HCT116 (cell line): ENCODE results near the gene ADIPOQ. TPM values are rescaled to one million over a fixed set of nuclear protein-coding genes. Genes with fewer than 3 reads are reported as not detected.

Source experiments
- ATAC-seq: fragments of 200-7000 bp; cut with Tn5 transposase; 2 replicates; pipeline ENCODE4 v1.9.1; 2020; ENCODE audit warnings: mild to moderate bottlenecking, moderate library complexity
- BruUV-seq: library from RNA; stranded (reverse); fragments of 400-500 nt; replicated peaks from 2 replicates; lab custom pipeline; 2021; lab: Mats Ljungman, UMichigan
- CTCF ChIA-PET: fragments of 300-600 bp; sonication (Branson Sonifier 250); formaldehyde crosslinking; loops from one replicate; lab custom pipeline; 2021; ENCODE audit warnings: antibody characterized with exemption; lab: Charles Lee
- POLR2A ChIA-PET: fragments of 300-600, 350-600 bp; sonication (Branson Sonifier 250); formaldehyde crosslinking; loops from one replicate; lab custom pipeline; 2021; ENCODE audit warnings: antibody characterized with exemption; lab: Charles Lee
- RAD21 ChIA-PET, 2 experiments: fragments of 300-600 bp; sonication (Branson Sonifier 250); formaldehyde crosslinking; loops; one replicate each; lab custom pipeline; 2023; ENCODE audit warnings: low total read pairs in 2 of 2; ENCODE audit not compliant: uncharacterized antibody in 2 of 2, unreplicated experiment in 2 of 2, low non-redundant PET in 1 of 2; lab: Charles Lee
- DNase-seq: peaks from one replicate; pipeline ENCODE4 v3.0.0-alpha.2; 2010; ENCODE audit warnings: low read depth, low spot score
- H2AFZ ChIP-seq: fragments of 200-600 bp; shearing (Covaris generic), sonication (generic); 2 replicates; pipeline ENCODE4 v1.6.1; 2017; ENCODE audit warnings: low read depth, mixed run types, mixed read lengths, antibody characterized with exemption, low read length; ENCODE audit not compliant: poor library complexity, severe bottlenecking
- H3K27ac ChIP-seq: 2 replicates; pipeline ENCODE4 v1.5.1; 2012; ENCODE audit warnings: low read depth, low read length
- H3K27me3 ChIP-seq: fragments of 200-600 bp; sonication (generic); 2 replicates; pipeline ENCODE4 v1.6.1; 2016; ENCODE audit warnings: mixed run types, low read length, mixed read lengths; ENCODE audit not compliant: insufficient read depth
- H3K36me3 ChIP-seq, 2 experiments: fragments of 200-500 bp in 1 of 2; fragments of 200-600 bp in 1 of 2; sonication (Bioruptor generic) in 1 of 2; sonication (generic) in 1 of 2; 2 replicates each; pipeline versions ENCODE4 v1.5.1 to v1.6.1; 2014 to 2016; ENCODE audit warnings: low read length in 2 of 2, inconsistent platforms in 1 of 2, mixed read lengths in 1 of 2, mixed run types in 1 of 2; ENCODE audit not compliant: insufficient read depth in 2 of 2, control insufficient read depth in 1 of 2
- H3K4me1 ChIP-seq, 2 experiments: fragments of 200-600 bp in 1 of 2; sonication (generic) in 1 of 2; 2 replicates each; pipeline versions ENCODE4 v1.5.1 to v1.6.1; 2012 to 2017; ENCODE audit warnings: low read length in 2 of 2, inconsistent platforms in 1 of 2, mild to moderate bottlenecking in 1 of 2, mixed read lengths in 1 of 2, mixed run types in 1 of 2, moderate library complexity in 1 of 2; ENCODE audit not compliant: insufficient read depth in 2 of 2, control insufficient read depth in 1 of 2
- H3K4me2 ChIP-seq: fragments of 200-600 bp; sonication (generic); 2 replicates; pipeline ENCODE4 v1.6.1; 2017; ENCODE audit warnings: mixed run types, low read length, mixed read lengths
- H3K4me3 ChIP-seq, 2 experiments: fragments of 200-600 bp in 1 of 2; sonication (generic) in 1 of 2; replicated peaks in 1 of 2; 2 replicates each; pipeline ENCODE4 v1.5.1; 2011 to 2016; ENCODE audit warnings: low read length in 2 of 2, control low read depth in 1 of 2, low read depth in 1 of 2, mild to moderate bottlenecking in 1 of 2, mixed read lengths in 1 of 2, mixed run types in 1 of 2
- H3K79me2 ChIP-seq: fragments of 200-600 bp; sonication (generic); 2 replicates; pipeline ENCODE4 v1.6.1; 2017; ENCODE audit warnings: mild to moderate bottlenecking, mixed run types, low read length, moderate library complexity, mixed read lengths; ENCODE audit not compliant: insufficient read depth
- H3K9ac ChIP-seq: fragments of 200-600 bp; sonication (generic); 2 replicates; pipeline ENCODE4 v1.6.1; 2016; ENCODE audit warnings: low read length, mixed read lengths
- H3K9me2 ChIP-seq: fragments of 200-600 bp; sonication (generic), shearing (Covaris generic); 2 replicates; pipeline ENCODE4 v1.6.1; 2017; ENCODE audit warnings: mixed run types, mild to moderate bottlenecking, moderate library complexity; ENCODE audit not compliant: insufficient read depth
- H3K9me3 ChIP-seq, 2 experiments: fragments of 200-500 bp in 1 of 2; fragments of 200-600 bp in 1 of 2; sonication (Bioruptor generic) in 1 of 2; sonication (generic) in 1 of 2; 2 replicates each; pipeline ENCODE4 v1.6.1; 2014 to 2017; ENCODE audit warnings: low read length in 2 of 2, mixed read lengths in 2 of 2, inconsistent platforms in 1 of 2, low read depth in 1 of 2, mild to moderate bottlenecking in 1 of 2, mixed run types in 1 of 2, moderate library complexity in 1 of 2; ENCODE audit not compliant: control insufficient read depth in 1 of 2, insufficient read depth in 1 of 2
- H4K20me1 ChIP-seq: fragments of 200-600 bp; sonication (generic), shearing (Covaris generic); 2 replicates; pipeline ENCODE4 v1.6.1; 2017; ENCODE audit warnings: mixed run types, mild to moderate bottlenecking, moderate library complexity; ENCODE audit not compliant: insufficient read depth
- CEBPB ChIP-seq: IDR thresholded peaks from 2 replicates; pipeline ENCODE4 v1.6.1; 2012; ENCODE audit warnings: low read depth
- EGR1 ChIP-seq: IDR thresholded peaks from 2 replicates; pipeline ENCODE4 v1.6.1; 2012; ENCODE audit warnings: low read depth
- ELF1 ChIP-seq: IDR thresholded peaks from 2 replicates; pipeline ENCODE4 v1.6.1; 2012; ENCODE audit warnings: low read depth, borderline replicate concordance
- EZH2 ChIP-seq: fragments of 200-600 bp; sonication (generic); IDR thresholded peaks from 2 replicates; pipeline ENCODE4 v1.6.1; 2017; ENCODE audit warnings: antibody characterized with exemption, mixed run types
- EZH2phosphoT487 ChIP-seq: fragments of 200-600 bp; IDR thresholded peaks from 2 replicates; pipeline ENCODE4 v1.6.1; 2018; ENCODE audit warnings: antibody characterized with exemption, borderline replicate concordance
- FOSL1 ChIP-seq: IDR thresholded peaks from 2 replicates; pipeline ENCODE4 v1.6.1; 2012; ENCODE audit warnings: low read depth
- JUND ChIP-seq: IDR thresholded peaks from 2 replicates; pipeline ENCODE4 v1.6.1; 2012
- POLR2AphosphoS5 ChIP-seq: IDR thresholded peaks from 2 replicates; pipeline ENCODE4 v1.6.1; 2011; ENCODE audit warnings: mild to moderate bottlenecking, low read depth, low read length, moderate library complexity
- SIN3A ChIP-seq: IDR thresholded peaks from 2 replicates; pipeline ENCODE4 v1.6.1; 2012; ENCODE audit warnings: low read depth
- SP1 ChIP-seq: IDR thresholded peaks from 2 replicates; pipeline ENCODE4 v1.6.1; 2012; ENCODE audit warnings: low read depth
- SRF ChIP-seq: IDR thresholded peaks from 2 replicates; pipeline ENCODE4 v1.6.1; 2012; ENCODE audit warnings: low read depth
- TCF7L2 ChIP-seq: IDR thresholded peaks from 2 replicates; pipeline ENCODE4 v1.7.0; 2011; ENCODE audit warnings: borderline replicate concordance, inconsistent platforms; ENCODE audit not compliant: insufficient read depth, insufficient read length; ENCODE audit errors: extremely low read depth
- YY1 ChIP-seq: IDR thresholded peaks from 2 replicates; pipeline ENCODE4 v1.6.1; 2011; ENCODE audit warnings: low read length, low read depth, moderate library complexity, mild to moderate bottlenecking; ENCODE audit not compliant: insufficient replicate concordance; ENCODE audit errors: extremely low read depth
- ZFX ChIP-seq: fragments of 450-650 bp; IDR thresholded peaks from 2 replicates; pipeline ENCODE4 v1.6.1; 2017
- ZNF274 ChIP-seq: fragments of 200-500 bp; sonication (Bioruptor generic); IDR thresholded peaks from 2 replicates; pipeline ENCODE4 v1.6.1; 2014; ENCODE audit warnings: mild to moderate bottlenecking, low read depth, low read length, inconsistent platforms
- intact Hi-C: fragments of 100-400 bp; cut with micrococcal nuclease; formaldehyde crosslinking; loops from 2 replicates; pipeline ENCODE4 v1.10.0; 2022
- total RNA-seq: library from RNA; stranded (reverse); gene quantifications from one replicate; pipeline ENCODE4 v1.2.1, GENCODE V29; 2021; ENCODE audit not compliant: unreplicated experiment
- TF ChIP-seq, protein P1 (sequence below): IDR thresholded peaks from 2 replicates; pipeline ENCODE4 v1.6.1; 2012
- TF ChIP-seq, protein P2 (sequence below): IDR thresholded peaks from 2 replicates; pipeline ENCODE4 v1.6.1; 2012; ENCODE audit warnings: low read depth
- TF ChIP-seq, protein P3 (sequence below): IDR thresholded peaks from 2 replicates; pipeline ENCODE4 v1.6.1; 2012
- TF ChIP-seq, protein P4 (sequence below), 3 experiments: fragments of 200-600 bp in 1 of 3; sonication (generic) in 1 of 3; IDR thresholded peaks in 2 of 3; conservative IDR thresholded peaks in 1 of 3; 2 replicates each; pipeline ENCODE4 v1.5.1; 2012 to 2017; ENCODE audit warnings: low read depth in 2 of 3, low read length in 2 of 3, antibody characterized with exemption in 1 of 3, borderline replicate concordance in 1 of 3, control low read depth in 1 of 3, mild to moderate bottlenecking in 1 of 3, mixed read lengths in 1 of 3, mixed run types in 1 of 3, moderate library complexity in 1 of 3; ENCODE audit not compliant: insufficient read depth in 1 of 3
- TF ChIP-seq, protein P5 (sequence below): IDR thresholded peaks from 2 replicates; pipeline ENCODE4 v1.6.1; 2011; ENCODE audit warnings: mild to moderate bottlenecking, low read length, moderate library complexity; ENCODE audit not compliant: insufficient replicate concordance; ENCODE audit errors: extremely low read depth

Gene ADIPOQ
- total RNA-seq, 1 experiment from 2014 or later: not detected

DNA sequence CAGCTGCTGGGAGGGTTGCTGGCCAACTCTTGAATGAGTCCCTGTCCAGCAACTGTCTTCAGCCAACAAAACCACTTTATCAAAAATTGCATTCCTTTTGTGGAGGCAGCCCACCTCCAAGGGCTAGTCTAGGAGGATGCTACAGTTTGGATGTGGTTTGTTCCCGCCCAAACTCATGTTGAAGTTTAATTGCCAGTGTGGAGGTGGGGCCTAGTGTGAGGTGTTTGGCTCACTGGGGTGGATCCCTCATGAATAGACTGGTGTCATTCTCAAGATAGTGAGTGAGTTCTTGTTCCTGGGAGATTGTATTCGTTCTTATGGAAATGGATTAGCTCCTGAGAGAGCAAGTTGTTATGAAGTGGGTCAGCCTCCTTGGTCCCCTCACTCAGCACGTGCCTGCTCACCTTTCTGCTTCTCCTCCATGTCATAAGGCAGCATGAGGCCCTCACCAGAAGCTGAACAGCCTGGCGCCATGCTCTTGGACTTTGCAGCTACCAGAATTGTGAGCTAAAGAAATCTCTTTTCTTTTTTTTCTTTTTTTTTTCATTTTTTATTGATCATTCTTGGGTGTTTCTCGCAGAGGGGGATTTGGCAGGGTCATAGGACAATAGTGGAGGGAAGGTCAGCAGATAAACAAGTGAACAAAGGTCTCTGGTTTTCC is 32.0 kb upstream of the ADIPOQ start:
- H3K4me2 ChIP-seq: no peak overlapping the region
- intact Hi-C loops: no loop called here
- H3K9ac ChIP-seq: no peak overlapping the region
- ChIA-PET POLR2A (no interaction called here), CTCF (no interaction called here), RAD21 (no interaction called here)
- TF ChIP-seq SRF (no peak), ELF1 (no peak), ZNF274 (no peak), FOSL1 (no peak), SIN3A (no peak), ZFX (no peak), TCF7L2 (no peak), EZH2 (no peak), CEBPB (no peak), EGR1 (no peak), SP1 (no peak), EZH2phosphoT487 (no peak), YY1 (no peak), JUND (no peak), POLR2AphosphoS5 (no peak)
- TF ChIP-seq, protein P1, sequence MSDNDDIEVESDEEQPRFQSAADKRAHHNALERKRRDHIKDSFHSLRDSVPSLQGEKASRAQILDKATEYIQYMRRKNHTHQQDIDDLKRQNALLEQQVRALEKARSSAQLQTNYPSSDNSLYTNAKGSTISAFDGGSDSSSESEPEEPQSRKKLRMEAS: no peak
- TF ChIP-seq, protein P2, sequence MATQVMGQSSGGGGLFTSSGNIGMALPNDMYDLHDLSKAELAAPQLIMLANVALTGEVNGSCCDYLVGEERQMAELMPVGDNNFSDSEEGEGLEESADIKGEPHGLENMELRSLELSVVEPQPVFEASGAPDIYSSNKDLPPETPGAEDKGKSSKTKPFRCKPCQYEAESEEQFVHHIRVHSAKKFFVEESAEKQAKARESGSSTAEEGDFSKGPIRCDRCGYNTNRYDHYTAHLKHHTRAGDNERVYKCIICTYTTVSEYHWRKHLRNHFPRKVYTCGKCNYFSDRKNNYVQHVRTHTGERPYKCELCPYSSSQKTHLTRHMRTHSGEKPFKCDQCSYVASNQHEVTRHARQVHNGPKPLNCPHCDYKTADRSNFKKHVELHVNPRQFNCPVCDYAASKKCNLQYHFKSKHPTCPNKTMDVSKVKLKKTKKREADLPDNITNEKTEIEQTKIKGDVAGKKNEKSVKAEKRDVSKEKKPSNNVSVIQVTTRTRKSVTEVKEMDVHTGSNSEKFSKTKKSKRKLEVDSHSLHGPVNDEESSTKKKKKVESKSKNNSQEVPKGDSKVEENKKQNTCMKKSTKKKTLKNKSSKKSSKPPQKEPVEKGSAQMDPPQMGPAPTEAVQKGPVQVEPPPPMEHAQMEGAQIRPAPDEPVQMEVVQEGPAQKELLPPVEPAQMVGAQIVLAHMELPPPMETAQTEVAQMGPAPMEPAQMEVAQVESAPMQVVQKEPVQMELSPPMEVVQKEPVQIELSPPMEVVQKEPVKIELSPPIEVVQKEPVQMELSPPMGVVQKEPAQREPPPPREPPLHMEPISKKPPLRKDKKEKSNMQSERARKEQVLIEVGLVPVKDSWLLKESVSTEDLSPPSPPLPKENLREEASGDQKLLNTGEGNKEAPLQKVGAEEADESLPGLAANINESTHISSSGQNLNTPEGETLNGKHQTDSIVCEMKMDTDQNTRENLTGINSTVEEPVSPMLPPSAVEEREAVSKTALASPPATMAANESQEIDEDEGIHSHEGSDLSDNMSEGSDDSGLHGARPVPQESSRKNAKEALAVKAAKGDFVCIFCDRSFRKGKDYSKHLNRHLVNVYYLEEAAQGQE: no peak
- TF ChIP-seq, protein P3, sequence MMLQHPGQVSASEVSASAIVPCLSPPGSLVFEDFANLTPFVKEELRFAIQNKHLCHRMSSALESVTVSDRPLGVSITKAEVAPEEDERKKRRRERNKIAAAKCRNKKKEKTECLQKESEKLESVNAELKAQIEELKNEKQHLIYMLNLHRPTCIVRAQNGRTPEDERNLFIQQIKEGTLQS: no peak
- TF ChIP-seq, protein P4, sequence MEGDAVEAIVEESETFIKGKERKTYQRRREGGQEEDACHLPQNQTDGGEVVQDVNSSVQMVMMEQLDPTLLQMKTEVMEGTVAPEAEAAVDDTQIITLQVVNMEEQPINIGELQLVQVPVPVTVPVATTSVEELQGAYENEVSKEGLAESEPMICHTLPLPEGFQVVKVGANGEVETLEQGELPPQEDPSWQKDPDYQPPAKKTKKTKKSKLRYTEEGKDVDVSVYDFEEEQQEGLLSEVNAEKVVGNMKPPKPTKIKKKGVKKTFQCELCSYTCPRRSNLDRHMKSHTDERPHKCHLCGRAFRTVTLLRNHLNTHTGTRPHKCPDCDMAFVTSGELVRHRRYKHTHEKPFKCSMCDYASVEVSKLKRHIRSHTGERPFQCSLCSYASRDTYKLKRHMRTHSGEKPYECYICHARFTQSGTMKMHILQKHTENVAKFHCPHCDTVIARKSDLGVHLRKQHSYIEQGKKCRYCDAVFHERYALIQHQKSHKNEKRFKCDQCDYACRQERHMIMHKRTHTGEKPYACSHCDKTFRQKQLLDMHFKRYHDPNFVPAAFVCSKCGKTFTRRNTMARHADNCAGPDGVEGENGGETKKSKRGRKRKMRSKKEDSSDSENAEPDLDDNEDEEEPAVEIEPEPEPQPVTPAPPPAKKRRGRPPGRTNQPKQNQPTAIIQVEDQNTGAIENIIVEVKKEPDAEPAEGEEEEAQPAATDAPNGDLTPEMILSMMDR (IDR thresholded peaks at IDR 0.05 in 2 of 3, conservative IDR thresholded peaks at IDR 0.05 in 1 of 3; ENCODE audit: borderline replicate concordance in 1 of 3, insufficient read depth in 1 of 3, low read depth in 2 of 3, low read length in 2 of 3): no peak
- TF ChIP-seq, protein P5, sequence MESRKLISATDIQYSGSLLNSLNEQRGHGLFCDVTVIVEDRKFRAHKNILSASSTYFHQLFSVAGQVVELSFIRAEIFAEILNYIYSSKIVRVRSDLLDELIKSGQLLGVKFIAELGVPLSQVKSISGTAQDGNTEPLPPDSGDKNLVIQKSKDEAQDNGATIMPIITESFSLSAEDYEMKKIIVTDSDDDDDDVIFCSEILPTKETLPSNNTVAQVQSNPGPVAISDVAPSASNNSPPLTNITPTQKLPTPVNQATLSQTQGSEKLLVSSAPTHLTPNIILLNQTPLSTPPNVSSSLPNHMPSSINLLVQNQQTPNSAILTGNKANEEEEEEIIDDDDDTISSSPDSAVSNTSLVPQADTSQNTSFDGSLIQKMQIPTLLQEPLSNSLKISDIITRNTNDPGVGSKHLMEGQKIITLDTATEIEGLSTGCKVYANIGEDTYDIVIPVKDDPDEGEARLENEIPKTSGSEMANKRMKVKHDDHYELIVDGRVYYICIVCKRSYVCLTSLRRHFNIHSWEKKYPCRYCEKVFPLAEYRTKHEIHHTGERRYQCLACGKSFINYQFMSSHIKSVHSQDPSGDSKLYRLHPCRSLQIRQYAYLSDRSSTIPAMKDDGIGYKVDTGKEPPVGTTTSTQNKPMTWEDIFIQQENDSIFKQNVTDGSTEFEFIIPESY: no peak
- H3K9me2 ChIP-seq: no peaks in the 10 kb centered on the region
- peaks cover 9% of the 10 kb centered on the region for H3K79me2 ChIP-seq
- ATAC-seq (no peak), DNase-seq (no peak)
- H3K36me3 ChIP-seq: no peaks in the 10 kb centered on the region
- no TSS peak for BruUV-seq
- no peak overlapping the region for H3K27ac ChIP-seq
- H3K9me3 ChIP-seq: no peaks in the 10 kb centered on the region
- no peak overlapping the region for H2AFZ ChIP-seq
- no peaks in the 10 kb centered on the region for H4K20me1 ChIP-seq
- no peak overlapping the region for H3K4me3 ChIP-seq
- peaks cover 11 to 20% of the 10 kb centered on the region in 2 experiments for H3K4me1 ChIP-seq
- H3K27me3 ChIP-seq: no peaks in the 10 kb centered on the region
